HG03378 (cell line): ENCODE data around the gene TRMU.

Source experiments
- ATAC-seq: cut with Tn5 transposase; IDR thresholded peaks from one replicate; pipeline ENCODE4 v1.9.1; 2021; ENCODE audit warnings: mild to moderate bottlenecking, moderate library complexity; ENCODE audit not compliant: unreplicated experiment

Gene TRMU

DNA sequence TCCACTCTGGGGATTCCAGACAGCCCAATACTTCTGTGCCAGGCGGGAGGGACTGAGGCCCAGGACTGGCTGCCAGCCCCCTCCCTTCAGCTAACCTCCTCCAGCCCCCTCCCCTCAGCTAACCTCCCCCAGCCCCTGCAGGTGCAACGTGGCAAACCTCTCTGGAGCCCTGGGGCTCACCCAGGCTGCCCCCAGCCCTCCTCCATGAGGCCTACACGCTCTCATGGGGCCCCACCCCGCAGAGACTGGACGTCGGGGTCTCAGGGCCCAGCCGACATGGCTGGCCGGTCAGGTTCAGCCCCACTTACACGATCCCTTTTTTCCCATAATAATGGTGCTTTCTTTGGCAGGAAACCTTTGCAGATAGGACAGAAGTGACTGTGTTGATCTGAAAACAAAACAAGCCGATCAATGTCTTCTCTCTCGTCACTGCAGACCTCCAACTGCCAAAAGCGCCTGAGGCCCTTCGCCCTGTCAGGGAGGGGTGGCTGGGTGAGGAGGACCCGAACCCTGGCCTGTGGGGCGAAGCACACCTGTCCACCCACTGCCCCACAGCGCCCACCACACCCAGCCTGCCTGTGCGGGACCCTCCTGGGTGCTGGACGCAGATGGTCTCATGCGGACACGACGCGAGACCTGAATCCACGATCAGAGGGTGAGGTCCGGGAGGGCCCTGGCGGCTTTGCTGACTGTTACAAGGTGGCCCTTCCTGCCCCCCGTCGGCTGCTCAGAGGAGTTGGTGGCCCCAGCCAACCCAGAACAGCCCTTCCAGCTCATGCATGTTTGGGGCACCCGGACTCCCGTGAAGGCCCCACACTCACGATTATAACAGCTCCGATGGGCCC is 33.6 kb downstream of the TRMU start:
- ATAC-seq = no peak

- no peak for ATAC-seq
Observed at GRCh38 chr22:46369716-46370583, 34.4 kb downstream of the TRMU start.

DNA sequence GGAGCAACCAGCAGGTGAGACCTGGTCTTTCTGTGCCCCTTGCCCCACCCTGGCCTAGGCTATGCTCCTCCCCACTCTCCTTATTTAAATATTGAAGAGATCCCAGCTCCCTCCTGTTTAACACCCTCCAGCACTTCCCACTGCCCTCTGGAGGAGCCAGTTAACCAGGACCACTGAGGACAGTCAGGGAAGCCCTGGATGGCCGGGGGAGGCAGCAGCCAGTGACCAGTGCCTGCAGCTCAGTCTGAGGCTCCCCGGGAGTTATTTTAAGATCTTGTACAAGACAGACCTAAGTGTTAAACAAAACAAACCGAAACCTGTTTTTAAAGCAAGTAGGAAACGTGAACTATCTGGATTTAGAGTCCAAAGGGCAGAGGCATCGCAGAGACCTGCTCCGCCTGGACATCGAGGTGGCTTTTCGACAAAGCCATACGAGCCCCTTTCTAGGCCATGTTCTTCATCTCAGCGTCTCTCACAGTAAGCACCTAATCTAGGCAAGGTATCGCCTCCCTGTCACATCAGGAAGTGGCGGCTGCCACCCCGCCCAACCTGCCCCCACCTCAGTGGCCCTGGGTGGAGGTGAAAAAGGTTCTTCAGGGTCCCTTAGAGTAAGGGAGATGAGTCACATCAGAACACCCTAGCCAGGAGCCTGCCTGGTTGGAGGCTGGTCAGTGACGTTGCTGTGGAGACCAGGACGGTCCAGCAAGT is 35.2 kb downstream of the TRMU start:
- ATAC-seq = no peak

DNA sequence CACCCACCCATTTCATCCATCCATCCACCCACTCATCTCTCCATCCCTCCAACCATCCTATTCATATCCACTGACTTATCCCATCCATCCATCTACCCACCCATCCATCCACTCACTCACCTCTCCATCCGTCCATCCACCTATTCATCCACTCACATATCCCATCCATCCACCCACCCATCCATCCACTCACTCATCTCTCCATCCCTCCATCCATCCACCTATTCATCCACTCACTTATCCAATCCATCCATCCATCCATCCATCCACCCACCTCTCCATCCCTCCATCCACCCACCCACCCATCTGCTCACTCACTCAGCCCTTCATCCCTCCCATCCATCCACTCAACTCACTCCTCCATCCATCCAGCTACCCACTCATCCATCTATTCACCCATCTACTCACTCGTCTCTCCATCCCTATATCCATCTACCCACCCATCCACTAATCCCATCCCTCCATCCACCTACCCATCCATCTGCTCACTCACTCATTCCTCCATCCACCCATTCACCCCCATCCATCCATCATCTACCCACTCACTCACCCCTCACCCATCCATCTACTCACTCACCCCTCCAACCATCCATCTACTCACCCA is 36.2 kb downstream of the TRMU start:
- ATAC-seq = no peak

DNA sequence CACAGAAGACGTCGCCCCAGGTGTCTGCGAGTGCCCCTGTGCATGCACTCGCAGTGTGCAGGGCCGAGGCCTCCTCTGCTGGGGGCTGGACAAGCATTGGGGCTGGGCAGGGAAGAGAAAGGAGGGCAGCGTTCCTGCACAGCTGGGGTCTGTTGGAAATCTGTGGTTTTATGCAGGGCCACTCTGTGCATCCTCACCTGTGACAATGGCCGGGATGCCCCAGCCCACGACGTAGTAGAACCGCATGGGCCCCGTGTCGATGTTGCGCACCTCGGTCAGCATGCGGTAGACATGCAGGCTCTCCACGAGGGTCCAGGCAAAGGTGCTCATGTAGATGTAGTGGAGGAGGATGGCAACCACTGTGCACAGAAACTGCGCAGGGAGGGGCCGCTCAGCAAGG is 37.2 kb downstream of the TRMU start:
- ATAC-seq = no peak

GRCh38 chr22:46373159-46373558 is 37.6 kb downstream of the TRMU start:
- ATAC-seq = no peak

- no peak for ATAC-seq
Observed at GRCh38 chr22:46373921-46374662, 38.6 kb downstream of the TRMU start.

GRCh38 chr22:46374663-46375474 is 39.4 kb downstream of the TRMU start:
- no peak for ATAC-seq

GRCh38 chr22:46376111-46376510 is 40.6 kb downstream of the TRMU start:
- no peak for ATAC-seq

- ATAC-seq = no peak
Observed at GRCh38 chr22:46376908-46377524, 41.5 kb downstream of the TRMU start.

DNA sequence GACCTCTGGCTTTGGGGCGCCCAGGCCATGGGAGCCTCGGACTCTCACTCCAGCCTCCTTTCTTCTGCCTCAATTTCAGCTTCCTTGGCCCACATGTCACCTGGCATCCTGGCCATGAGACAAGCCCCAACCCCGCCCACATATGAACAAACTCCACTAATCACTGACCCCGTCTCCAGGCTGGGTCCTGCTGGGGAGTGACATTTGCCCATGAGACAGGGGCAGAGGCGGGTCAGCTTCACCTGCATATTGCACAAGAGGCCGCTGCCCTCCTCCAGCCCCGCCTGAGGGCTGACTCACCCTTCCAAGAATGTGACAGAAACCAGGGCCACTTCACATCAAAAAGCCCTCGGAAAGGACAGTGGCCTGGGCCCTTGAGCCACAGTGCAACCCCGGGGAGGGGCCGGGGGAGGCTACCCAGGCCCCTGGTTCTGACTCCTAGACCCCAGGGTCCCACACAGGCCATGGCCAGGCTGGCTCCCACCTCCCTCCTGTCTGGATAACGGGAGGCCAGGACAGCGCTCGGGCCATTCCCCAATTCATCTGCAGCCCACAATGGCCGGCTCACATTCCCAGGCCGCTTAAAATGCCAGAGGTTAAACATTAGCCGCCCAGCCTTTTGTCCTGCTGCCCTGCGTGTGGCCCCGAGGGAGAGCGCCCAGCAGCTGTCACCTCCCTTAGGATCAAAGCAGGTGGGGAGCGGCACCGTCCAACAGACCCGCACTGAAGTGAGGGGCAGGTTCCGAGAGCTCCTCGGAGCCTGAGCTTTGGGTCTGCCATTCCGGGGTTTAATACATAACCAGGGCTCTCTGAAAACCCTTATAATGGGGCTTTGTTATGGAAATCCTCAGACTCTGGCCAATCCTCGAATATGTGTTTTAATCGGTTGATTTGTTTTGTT is 42.3 kb downstream of the TRMU start:
- no peak for ATAC-seq

DNA sequence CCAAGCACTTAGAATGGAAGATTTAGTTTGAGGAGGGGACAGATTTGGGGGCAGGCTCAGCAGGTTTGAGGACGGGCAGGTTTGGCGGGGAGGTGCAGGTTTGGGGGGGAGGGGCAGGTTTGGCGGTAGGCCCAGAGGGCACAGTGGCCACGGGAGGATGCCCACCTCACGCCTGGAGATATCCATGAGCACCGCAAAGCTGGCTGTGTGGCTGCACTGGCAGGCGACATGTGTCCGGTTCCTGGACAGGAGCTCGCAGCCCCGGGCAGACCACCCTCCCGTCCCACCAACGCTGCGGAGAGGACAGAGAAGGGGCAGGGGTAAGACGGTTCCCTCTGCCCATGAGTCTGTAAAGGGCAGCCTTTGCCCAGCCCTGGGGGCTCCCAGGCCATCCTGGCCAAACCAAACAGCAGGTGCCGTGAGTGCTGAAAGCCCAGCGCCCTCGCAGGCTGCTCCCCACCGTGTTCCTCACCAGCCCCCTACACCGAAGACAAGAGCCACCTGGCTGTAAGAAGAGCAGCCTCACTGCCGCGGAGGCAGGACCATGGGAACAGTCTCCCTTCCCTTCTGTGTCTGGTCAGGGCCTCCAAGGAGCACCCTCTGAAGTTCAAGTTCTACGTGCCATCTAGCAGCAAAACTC is 43.0 kb downstream of the TRMU start:
- no peak for ATAC-seq

GRCh38 chr22:46379066-46379930 is 43.8 kb downstream of the TRMU start:
- no peak for ATAC-seq

DNA sequence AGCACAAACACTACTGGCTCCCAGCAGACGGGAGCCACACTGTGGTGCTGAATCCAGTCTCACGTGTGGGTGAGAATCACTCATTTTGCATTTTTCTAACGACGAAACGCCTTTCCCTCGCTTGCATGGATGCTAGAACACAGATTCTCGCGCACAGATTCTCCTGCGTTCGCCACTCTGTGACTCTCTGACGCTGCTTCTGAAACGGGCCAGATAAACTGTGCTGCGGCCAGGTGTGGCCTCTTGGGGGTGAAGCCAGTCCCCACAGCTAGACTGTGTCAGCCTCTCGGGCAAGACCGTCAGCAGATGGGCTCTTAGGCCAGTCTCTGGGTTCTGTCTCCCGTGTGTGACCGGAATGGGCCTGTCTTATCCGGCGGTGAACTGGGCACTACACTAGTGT is 44.6 kb downstream of the TRMU start:
- no peak for ATAC-seq

DNA sequence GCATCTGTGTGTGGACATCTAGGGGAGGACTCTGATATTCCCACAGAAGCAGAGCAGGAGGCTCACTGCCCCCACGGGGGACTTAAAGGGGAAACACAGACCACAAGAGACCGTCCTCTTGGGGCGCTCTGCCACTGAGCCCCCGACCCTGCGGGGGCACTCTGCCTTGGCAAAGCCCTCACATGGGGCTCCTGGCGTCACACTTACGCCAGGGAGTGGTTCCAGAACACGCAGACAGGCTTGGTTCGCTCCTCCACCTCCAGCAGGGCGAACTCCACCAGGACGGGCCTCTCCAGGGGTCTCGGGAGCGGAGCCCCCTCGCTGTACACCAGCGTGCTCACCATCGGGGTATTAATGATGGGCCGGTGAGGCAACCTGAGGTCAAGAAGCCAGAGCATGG is 45.1 kb downstream of the TRMU start:
- ATAC-seq = no peak

- ATAC-seq = no peak
Observed at GRCh38 chr22:46381142-46381541, 45.6 kb downstream of the TRMU start.

DNA sequence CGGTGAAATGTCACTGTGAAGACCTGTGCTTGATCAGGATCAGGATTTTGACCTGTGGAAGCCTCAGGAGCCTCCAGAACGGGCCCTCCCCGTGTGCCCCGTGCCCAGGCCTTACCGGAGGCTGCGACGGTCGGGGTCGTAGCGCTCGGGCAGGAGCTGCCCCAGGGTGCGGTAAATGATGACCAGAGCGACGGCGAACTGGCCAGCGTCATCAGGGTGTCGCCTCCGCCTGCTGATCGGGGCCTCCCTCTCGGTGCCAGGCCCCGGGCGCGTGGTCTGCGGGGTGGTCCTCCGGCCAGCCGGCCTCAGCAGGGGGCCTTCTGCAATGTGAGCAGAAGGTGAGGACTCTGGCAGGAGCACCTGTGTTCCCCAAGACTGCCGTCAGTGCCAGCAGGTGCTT is 46.2 kb downstream of the TRMU start:
- no peak for ATAC-seq
